GM19455 (cell line): ENCODE results near the gene FBXW11.
A peak's percentile ranks its signal among the peaks of the same experiment; 100 is the strongest.
"Not testable (repeated sequence)": the region's sequence is repeated elsewhere in the genome, so short reads cannot be mapped to it uniquely, and the experiment has no call there.

Experiments used
- ATAC-seq: cut with Tn5 transposase; IDR thresholded peaks from one replicate; pipeline ENCODE4 v1.9.1; 2021; ENCODE audit not compliant: unreplicated experiment

The FBXW11 gene

GRCh38 chr5:171915700-171916099 lies 90.7 kb downstream of the FBXW11 start:
- ATAC-seq: not testable (repeated sequence)

- no peak for ATAC-seq
These were observed 91.6 kb downstream of the FBXW11 start for GRCh38 chr5:171914726-171915338.

- no peak for ATAC-seq
These were observed 92.5 kb downstream of the FBXW11 start for GRCh38 chr5:171913987-171914273.

- ATAC-seq: no peak
These were observed 95.3 kb downstream of the FBXW11 start for GRCh38 chr5:171911152-171911551.

- no peak for ATAC-seq
These were observed 97.8 kb downstream of the FBXW11 start for GRCh38 chr5:171908638-171909037.

GRCh38 chr5:171907725-171908343 lies 98.6 kb downstream of the FBXW11 start:
- ATAC-seq: peak; percentile 69

GRCh38 chr5:171906703-171907590 lies 99.5 kb downstream of the FBXW11 start:
- ATAC-seq: no peak

GRCh38 chr5:171906066-171906570 lies 100.3 kb downstream of the FBXW11 start:
- no peak for ATAC-seq

GRCh38 chr5:171904886-171905285 lies 101.6 kb downstream of the FBXW11 start:
- no peak for ATAC-seq

GRCh38 chr5:171901764-171902163 lies 104.7 kb downstream of the FBXW11 start:
- ATAC-seq: no peak

- ATAC-seq: no peak
These were observed 106.6 kb downstream of the FBXW11 start for GRCh38 chr5:171899792-171900191.

- ATAC-seq: no peak
These were observed 107.6 kb downstream of the FBXW11 start for GRCh38 chr5:171898879-171899278.

GRCh38 chr5:171898386-171898785 lies 108.1 kb downstream of the FBXW11 start:
- no peak for ATAC-seq

GRCh38 chr5:171897231-171897630 lies 109.2 kb downstream of the FBXW11 start:
- no peak for ATAC-seq

GRCh38 chr5:171895081-171895480 lies 111.4 kb downstream of the FBXW11 start:
- ATAC-seq: no peak

GRCh38 chr5:171893290-171893886 lies 113.0 kb downstream of the FBXW11 start:
- ATAC-seq: no peak

GRCh38 chr5:171891595-171891994 lies 114.8 kb downstream of the FBXW11 start:
- no peak for ATAC-seq

- no peak for ATAC-seq
These were observed 115.3 kb downstream of the FBXW11 start for GRCh38 chr5:171891150-171891549.

GRCh38 chr5:171888051-171888481 lies 118.4 kb downstream of the FBXW11 start:
- ATAC-seq: no peak

- not testable (repeated sequence) for ATAC-seq
These were observed 120.4 kb downstream of the FBXW11 start for GRCh38 chr5:171886037-171886436.

GRCh38 chr5:171882118-171882517 lies 124.3 kb downstream of the FBXW11 start:
- ATAC-seq: no peak
